NK-92 (cell line): ENCODE results near the gene FAM107B.
"Not testable (repeated sequence)": the region's sequence is repeated elsewhere in the genome, so short reads cannot be mapped to it uniquely, and the experiment has no call there.

Experiments used
- DNase-seq: peaks from one replicate; lab custom pipeline; 2025; ENCODE audit not compliant: unreplicated experiment; lab: John Stamatoyannopoulos, UW

Gene FAM107B

GRCh38 chr10:14604181-14605142 lies 170.2 kb downstream of the FAM107B start:
- no peak for DNase-seq

GRCh38 chr10:14603534-14604102 lies 171.1 kb downstream of the FAM107B start:
- no peak for DNase-seq

DNA sequence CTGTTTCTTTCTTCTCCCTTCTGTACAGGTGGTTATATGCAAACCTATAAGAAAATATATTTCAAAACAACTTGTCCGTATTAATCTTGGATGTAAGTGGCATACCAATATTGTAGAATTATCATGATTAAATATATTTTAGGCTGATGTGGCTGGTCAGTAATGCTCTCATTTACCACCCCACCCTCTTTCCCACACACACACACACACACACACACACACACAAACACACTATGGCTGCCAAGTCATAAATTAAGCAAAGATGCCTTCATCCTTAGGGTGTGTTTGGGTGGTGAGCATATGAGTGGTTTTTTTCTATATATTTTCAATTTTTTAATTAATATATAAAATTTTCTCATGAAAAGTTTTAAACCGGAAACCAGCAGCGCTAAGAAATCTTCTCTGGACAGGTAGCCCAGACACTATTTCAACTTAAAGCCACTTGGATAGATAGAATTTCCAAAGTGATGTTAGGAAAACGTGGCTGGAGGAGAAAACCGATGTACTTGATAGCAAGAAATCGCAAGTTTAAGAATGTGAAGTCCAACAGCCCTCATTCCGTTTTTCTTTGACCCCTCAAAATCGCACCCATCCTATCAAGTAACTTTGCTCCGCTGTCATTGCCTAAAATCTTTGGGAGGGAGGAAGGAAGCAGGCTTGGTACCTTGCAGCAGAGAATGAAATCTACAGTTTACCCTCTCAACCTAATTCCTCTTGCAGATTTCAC lies 171.7 kb downstream of the FAM107B start:
- DNase-seq, result no peak

DNA sequence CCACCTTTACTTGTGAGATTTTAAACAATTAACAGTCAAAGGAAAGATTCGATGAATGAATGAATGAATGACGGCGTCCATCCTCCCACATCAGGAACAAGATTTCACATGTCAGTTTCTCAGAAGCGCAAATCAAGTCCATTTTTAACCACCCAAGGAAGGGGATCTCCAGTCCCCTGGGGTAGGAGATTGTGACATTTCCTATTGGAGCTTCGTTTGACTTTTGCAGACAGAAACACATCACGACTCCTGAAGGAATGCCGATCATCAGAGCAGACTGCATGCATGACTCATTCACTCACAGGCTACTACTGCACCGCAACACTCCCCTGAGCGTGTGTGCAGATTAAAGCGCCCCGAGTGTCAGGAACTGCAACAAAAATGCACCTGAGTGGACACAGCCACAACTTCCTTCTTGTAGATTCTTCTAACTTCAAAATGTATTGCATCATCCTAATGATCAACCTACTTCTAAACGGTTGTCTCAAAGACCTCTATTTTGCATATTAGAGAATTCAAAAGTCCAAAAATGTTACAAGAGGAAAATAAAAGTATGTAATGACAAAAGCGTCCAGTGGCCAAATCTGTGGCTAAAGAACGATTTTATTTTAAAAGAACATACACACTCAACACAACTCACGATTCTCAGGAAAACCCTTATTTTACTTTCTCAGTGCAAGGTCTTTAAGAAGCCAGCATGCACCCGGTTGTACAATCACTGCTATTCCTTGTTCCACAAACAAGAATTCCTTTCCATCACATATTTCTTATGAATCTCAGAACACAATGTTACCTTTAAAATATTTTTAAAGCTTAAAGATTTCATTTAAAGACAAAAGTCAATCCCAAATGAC lies 172.6 kb downstream of the FAM107B start:
- DNase-seq, result no peak

- DNase-seq, result no peak
Measured at GRCh38 chr10:14601326-14601725, 173.4 kb downstream of the FAM107B start.

- DNase-seq, result no peak
Measured at GRCh38 chr10:14600065-14600464, 174.6 kb downstream of the FAM107B start.

GRCh38 chr10:14598809-14599764 lies 175.6 kb downstream of the FAM107B start:
- no peak for DNase-seq

GRCh38 chr10:14595526-14596182 lies 179.0 kb downstream of the FAM107B start:
- no peak for DNase-seq

GRCh38 chr10:14594878-14595525 lies 179.7 kb downstream of the FAM107B start:
- DNase-seq, result no peak

GRCh38 chr10:14593806-14594205 lies 180.9 kb downstream of the FAM107B start:
- no peak for DNase-seq

GRCh38 chr10:14592566-14592965 lies 182.1 kb downstream of the FAM107B start:
- DNase-seq, result no peak

DNA sequence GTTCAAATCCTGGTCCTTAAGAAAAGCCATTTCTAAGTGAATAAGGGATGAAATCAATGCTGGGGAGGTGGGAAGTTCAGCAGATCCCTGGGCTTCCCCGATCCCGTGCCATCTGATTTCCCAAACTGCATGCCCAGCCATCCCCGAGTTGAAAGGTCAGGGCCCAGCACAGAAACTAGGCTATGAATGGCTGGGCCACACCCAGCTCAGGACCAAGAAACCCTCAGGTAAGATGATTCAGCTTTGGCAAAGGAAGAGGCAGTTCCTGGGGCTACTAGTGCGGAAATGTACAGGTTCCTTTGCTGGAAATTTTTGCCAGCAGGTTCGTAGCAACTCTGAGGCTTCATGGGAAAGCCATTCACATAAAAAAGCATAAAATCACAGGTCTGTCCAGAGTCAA lies 182.7 kb downstream of the FAM107B start:
- DNase-seq, result no peak

GRCh38 chr10:14588938-14589294 lies 185.8 kb downstream of the FAM107B start:
- not testable (repeated sequence) for DNase-seq

GRCh38 chr10:14588084-14588937 lies 186.4 kb downstream of the FAM107B start:
- DNase-seq, result no peak

DNA sequence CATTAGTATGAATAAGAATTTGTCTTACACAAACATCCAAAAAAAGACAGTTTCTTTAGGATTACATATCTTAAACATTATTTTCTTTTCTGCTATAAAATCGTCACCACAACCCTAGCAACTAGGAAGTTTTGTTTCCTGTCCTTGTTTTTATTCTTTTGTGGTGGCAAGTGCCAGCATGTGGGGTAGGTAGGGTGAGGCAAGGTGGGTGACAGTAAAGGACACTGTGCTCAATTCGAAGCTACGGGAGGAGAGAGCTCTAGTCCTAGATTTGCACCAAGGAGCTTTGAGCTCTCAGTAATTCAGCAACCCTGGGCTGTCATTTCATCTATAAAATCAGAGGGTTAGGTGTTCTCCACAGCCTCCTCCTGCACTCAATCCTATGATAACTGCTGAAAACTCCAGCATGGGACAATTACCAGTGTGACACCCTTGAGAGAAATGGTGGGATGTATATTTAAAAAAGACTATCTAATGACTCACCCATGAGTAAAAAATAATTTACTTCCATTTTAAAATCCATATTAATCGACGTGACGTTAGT lies 187.1 kb downstream of the FAM107B start:
- DNase-seq, result no peak

- no peak for DNase-seq
Measured at GRCh38 chr10:14586901-14587300, 187.8 kb downstream of the FAM107B start.
